ENCODE data around the gene DHH.

DHH gene

DNA sequence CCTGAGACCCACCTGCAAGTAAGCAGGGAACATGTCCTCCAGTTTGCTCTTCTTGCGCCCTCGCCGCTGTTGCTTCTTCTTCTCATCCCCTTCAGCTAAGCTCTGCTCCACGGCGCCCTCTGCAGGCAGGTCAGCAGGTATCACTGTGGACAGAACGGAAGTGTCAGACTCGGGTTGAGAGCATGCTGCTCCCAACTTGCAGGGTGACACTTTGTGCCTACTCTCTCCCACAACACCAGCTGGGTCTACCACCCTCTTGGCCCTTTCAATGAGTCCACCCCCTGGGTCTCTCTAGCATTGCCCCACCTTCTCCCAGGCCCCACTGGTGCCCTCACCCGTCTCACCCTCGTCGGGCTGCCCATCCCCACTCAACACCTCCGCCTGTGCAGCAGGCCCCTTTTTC, 50.7 kb downstream of the DHH start:
- ChIA-PET POLR2A (interaction anchor here (0.7 to 1.7 kb wide), 5 partner anchors 8 to 87 kb away, joined by 3 to 8 read pairs (median 5); partner anchors contain the start of gene TUBA1B), CTCF (interaction anchor here (0.6 to 2.7 kb wide), 30 partner anchors 9 to 965 kb away, joined by 3 to 18 read pairs (median 5); partner anchors contain the start of gene RHEBL1)
- TF ChIP-seq ZNF114 (tag by site-specific recombination; IDR thresholded peaks at IDR 0.05): no peak
- no peak for TF ChIP-seq ZNF10 (tag by site-specific recombination; IDR thresholded peaks at IDR 0.05)
- no peak for TF ChIP-seq GFI1B (tag by site-specific recombination; IDR thresholded peaks at IDR 0.05)
- TF ChIP-seq, protein P1, sequence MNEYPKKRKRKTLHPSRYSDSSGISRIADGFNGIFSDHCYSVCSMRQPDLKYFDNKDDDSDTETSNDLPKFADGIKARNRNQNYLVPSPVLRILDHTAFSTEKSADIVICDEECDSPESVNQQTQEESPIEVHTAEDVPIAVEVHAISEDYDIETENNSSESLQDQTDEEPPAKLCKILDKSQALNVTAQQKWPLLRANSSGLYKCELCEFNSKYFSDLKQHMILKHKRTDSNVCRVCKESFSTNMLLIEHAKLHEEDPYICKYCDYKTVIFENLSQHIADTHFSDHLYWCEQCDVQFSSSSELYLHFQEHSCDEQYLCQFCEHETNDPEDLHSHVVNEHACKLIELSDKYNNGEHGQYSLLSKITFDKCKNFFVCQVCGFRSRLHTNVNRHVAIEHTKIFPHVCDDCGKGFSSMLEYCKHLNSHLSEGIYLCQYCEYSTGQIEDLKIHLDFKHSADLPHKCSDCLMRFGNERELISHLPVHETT (tag by site-specific recombination; IDR thresholded peaks at IDR 0.05): no peak
- TF ChIP-seq, protein P2, sequence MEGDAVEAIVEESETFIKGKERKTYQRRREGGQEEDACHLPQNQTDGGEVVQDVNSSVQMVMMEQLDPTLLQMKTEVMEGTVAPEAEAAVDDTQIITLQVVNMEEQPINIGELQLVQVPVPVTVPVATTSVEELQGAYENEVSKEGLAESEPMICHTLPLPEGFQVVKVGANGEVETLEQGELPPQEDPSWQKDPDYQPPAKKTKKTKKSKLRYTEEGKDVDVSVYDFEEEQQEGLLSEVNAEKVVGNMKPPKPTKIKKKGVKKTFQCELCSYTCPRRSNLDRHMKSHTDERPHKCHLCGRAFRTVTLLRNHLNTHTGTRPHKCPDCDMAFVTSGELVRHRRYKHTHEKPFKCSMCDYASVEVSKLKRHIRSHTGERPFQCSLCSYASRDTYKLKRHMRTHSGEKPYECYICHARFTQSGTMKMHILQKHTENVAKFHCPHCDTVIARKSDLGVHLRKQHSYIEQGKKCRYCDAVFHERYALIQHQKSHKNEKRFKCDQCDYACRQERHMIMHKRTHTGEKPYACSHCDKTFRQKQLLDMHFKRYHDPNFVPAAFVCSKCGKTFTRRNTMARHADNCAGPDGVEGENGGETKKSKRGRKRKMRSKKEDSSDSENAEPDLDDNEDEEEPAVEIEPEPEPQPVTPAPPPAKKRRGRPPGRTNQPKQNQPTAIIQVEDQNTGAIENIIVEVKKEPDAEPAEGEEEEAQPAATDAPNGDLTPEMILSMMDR (tag by site-specific recombination; IDR thresholded peaks at IDR 0.05): peak; percentile 95
- TF ChIP-seq HOXA7 (CRISPR knock-in tag; IDR thresholded peaks at IDR 0.05; ENCODE audit: borderline replicate concordance): no peak
- TF ChIP-seq, protein P3, sequence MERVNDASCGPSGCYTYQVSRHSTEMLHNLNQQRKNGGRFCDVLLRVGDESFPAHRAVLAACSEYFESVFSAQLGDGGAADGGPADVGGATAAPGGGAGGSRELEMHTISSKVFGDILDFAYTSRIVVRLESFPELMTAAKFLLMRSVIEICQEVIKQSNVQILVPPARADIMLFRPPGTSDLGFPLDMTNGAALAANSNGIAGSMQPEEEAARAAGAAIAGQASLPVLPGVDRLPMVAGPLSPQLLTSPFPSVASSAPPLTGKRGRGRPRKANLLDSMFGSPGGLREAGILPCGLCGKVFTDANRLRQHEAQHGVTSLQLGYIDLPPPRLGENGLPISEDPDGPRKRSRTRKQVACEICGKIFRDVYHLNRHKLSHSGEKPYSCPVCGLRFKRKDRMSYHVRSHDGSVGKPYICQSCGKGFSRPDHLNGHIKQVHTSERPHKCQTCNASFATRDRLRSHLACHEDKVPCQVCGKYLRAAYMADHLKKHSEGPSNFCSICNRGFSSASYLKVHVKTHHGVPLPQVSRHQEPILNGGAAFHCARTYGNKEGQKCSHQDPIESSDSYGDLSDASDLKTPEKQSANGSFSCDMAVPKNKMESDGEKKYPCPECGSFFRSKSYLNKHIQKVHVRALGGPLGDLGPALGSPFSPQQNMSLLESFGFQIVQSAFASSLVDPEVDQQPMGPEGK (tag by site-specific recombination; IDR thresholded peaks at IDR 0.05): no peak
- no peak for TF ChIP-seq ZNF248 (tag by site-specific recombination; IDR thresholded peaks at IDR 0.05)
- TF ChIP-seq ZNF121 (tag by site-specific recombination; IDR thresholded peaks at IDR 0.05): no peak
- TF ChIP-seq ZNF138 (tag by site-specific recombination; IDR thresholded peaks at IDR 0.05; ENCODE audit: borderline replicate concordance): no peak
- no peak for TF ChIP-seq ZBTB17 (tag by site-specific recombination; IDR thresholded peaks at IDR 0.05)
- TF ChIP-seq, protein P4, sequence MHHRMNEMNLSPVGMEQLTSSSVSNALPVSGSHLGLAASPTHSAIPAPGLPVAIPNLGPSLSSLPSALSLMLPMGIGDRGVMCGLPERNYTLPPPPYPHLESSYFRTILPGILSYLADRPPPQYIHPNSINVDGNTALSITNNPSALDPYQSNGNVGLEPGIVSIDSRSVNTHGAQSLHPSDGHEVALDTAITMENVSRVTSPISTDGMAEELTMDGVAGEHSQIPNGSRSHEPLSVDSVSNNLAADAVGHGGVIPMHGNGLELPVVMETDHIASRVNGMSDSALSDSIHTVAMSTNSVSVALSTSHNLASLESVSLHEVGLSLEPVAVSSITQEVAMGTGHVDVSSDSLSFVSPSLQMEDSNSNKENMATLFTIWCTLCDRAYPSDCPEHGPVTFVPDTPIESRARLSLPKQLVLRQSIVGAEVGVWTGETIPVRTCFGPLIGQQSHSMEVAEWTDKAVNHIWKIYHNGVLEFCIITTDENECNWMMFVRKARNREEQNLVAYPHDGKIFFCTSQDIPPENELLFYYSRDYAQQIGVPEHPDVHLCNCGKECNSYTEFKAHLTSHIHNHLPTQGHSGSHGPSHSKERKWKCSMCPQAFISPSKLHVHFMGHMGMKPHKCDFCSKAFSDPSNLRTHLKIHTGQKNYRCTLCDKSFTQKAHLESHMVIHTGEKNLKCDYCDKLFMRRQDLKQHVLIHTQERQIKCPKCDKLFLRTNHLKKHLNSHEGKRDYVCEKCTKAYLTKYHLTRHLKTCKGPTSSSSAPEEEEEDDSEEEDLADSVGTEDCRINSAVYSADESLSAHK (tag by site-specific recombination; IDR thresholded peaks at IDR 0.05): no peak
- TF ChIP-seq, protein P5, sequence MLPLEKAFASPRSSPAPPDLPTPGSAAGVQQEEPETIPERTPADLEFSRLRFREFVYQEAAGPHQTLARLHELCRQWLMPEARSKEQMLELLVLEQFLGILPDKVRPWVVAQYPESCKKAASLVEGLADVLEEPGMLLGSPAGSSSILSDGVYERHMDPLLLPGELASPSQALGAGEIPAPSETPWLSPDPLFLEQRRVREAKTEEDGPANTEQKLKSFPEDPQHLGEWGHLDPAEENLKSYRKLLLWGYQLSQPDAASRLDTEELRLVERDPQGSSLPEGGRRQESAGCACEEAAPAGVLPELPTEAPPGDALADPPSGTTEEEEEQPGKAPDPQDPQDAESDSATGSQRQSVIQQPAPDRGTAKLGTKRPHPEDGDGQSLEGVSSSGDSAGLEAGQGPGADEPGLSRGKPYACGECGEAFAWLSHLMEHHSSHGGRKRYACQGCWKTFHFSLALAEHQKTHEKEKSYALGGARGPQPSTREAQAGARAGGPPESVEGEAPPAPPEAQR (tag by site-specific recombination; IDR thresholded peaks at IDR 0.05): no peak
- TF ChIP-seq ZNF600 (tag by site-specific recombination; IDR thresholded peaks at IDR 0.05): peak; percentile 76; the same call in 1 of the 2 replicates
- no peak for TF ChIP-seq ZNF677 (tag by site-specific recombination; IDR thresholded peaks at IDR 0.05)
- TF ChIP-seq, protein P6, sequence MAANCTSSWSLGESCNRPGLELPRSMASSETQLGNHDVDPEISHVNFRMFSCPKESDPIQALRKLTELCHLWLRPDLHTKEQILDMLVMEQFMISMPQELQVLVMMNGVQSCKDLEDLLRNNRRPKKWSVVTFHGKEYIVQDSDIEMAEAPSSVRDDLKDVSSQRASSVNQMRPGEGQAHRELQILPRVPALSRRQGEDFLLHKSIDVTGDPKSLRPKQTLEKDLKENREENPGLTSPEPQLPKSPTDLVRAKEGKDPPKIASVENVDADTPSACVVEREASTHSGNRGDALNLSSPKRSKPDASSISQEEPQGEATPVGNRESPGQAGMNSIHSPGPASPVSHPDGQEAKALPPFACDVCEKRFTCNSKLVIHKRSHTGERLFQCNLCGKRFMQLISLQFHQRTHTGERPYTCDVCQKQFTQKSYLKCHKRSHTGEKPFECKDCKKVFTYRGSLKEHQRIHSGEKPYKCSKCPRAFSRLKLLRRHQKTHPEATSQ (tag by site-specific recombination; IDR thresholded peaks at IDR 0.05): no peak
- TF ChIP-seq, protein P7, sequence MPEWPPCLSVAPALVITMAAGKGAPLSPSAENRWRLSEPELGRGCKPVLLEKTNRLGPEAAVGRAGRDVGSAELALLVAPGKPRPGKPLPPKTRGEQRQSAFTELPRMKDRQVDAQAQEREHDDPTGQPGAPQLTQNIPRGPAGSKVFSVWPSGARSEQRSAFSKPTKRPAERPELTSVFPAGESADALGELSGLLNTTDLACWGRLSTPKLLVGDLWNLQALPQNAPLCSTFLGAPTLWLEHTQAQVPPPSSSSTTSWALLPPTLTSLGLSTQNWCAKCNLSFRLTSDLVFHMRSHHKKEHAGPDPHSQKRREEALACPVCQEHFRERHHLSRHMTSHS (tag by site-specific recombination; IDR thresholded peaks at IDR 0.05): no peak
- no peak for TF ChIP-seq MZF1 (tag by site-specific recombination; IDR thresholded peaks at IDR 0.05; ENCODE audit: borderline replicate concordance)
- TF ChIP-seq ZNF184 (tag by site-specific recombination; IDR thresholded peaks at IDR 0.05): no peak
- TF ChIP-seq OSR2 (tag by site-specific recombination; IDR thresholded peaks at IDR 0.05): no peak
- TF ChIP-seq, protein P8, sequence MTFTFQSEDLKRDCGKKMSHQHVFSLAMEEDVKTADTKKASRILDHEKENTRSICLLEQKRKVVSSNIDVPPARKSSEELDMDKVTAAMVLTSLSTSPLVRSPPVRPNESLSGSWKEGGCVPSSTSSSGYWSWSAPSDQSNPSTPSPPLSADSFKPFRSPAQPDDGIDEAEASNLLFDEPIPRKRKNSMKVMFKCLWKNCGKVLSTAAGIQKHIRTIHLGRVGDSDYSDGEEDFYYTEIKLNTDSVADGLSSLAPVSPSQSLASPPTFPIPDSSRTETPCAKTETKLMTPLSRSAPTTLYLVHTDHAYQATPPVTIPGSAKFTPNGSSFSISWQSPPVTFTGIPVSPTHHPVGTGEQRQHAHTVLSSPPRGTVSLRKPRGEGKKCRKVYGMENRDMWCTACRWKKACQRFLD (tag by site-specific recombination; IDR thresholded peaks at IDR 0.05): no peak
- TF ChIP-seq, protein P9, sequence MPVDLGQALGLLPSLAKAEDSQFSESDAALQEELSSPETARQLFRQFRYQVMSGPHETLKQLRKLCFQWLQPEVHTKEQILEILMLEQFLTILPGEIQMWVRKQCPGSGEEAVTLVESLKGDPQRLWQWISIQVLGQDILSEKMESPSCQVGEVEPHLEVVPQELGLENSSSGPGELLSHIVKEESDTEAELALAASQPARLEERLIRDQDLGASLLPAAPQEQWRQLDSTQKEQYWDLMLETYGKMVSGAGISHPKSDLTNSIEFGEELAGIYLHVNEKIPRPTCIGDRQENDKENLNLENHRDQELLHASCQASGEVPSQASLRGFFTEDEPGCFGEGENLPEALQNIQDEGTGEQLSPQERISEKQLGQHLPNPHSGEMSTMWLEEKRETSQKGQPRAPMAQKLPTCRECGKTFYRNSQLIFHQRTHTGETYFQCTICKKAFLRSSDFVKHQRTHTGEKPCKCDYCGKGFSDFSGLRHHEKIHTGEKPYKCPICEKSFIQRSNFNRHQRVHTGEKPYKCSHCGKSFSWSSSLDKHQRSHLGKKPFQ (tag by site-specific recombination; IDR thresholded peaks at IDR 0.05): no peak
- TF ChIP-seq SCRT2 (tag by site-specific recombination; IDR thresholded peaks at IDR 0.05): peak; percentile 51; the same call in 1 of the 2 replicates
- TF ChIP-seq OVOL3 (tag by site-specific recombination; IDR thresholded peaks at IDR 0.05): no peak

More for the DNA sequence above, 50.7 kb downstream of the DHH start:
- Histone ChIP-seq H3K4me3 (ENCODE audit: low read depth, low read length) (no peak overlapping the region), H3K36me3 (ENCODE audit: control insufficient read depth in 2 of 2, insufficient read depth in 1 of 2, low read length in 2 of 2) (peaks cover 27 to 99% of the 10 kb centered on the region in 2 experiments), H3K9me3 (ENCODE audit: control insufficient read depth, insufficient read depth, low read depth, low read length) (no peaks in the 10 kb centered on the region), H3K4me1 (ENCODE audit: control insufficient read depth, insufficient read depth, low read length) (no peaks in the 10 kb centered on the region), H3K27ac (ENCODE audit: extremely low read depth, low read depth, low read length) (no peak overlapping the region)
